Hepatocyte (in vitro differentiated cells): ENCODE measurements around the gene TCAF1. TPM values are rescaled to one million over a fixed set of nuclear protein-coding genes. Genes with fewer than 3 reads are reported as not detected.
A peak's percentile ranks its signal among the peaks of the same experiment; 100 is the strongest.

ENCODE experiments used
- DNase-seq: peaks from one replicate; pipeline ENCODE4 v3.0.0-alpha.2; 2016; ENCODE audit warnings: low spot score
- H2AFZ ChIP-seq: fragments of 200-600 bp; sonication (generic); 2 replicates; pipeline ENCODE4 v1.6.0; 2016; ENCODE audit warnings: antibody characterized with exemption, mild to moderate bottlenecking
- H3K27ac ChIP-seq: fragments of 200-600 bp; sonication (generic); 2 replicates; pipeline ENCODE4 v1.5.1; 2016; ENCODE audit warnings: mild to moderate bottlenecking
- H3K27me3 ChIP-seq: fragments of 200-600 bp; sonication (generic); 2 replicates; pipeline ENCODE4 v1.6.1; 2016
- H3K36me3 ChIP-seq: fragments of 200-600 bp; sonication (generic); replicated peaks from 2 replicates; pipeline ENCODE4 v1.5.1; 2016; ENCODE audit warnings: low read depth; ENCODE audit not compliant: insufficient read depth
- H3K4me1 ChIP-seq: fragments of 200-600 bp; sonication (generic); 2 replicates; pipeline ENCODE4 v1.5.1; 2016; ENCODE audit warnings: mild to moderate bottlenecking, moderate library complexity; ENCODE audit not compliant: insufficient read depth
- H3K4me2 ChIP-seq: fragments of 200-600 bp; sonication (generic); 2 replicates; pipeline ENCODE4 v1.6.0; 2016
- H3K4me3 ChIP-seq: fragments of 200-600 bp; sonication (generic); 2 replicates; pipeline ENCODE4 v1.5.1; 2016; ENCODE audit warnings: mild to moderate bottlenecking
- H3K79me2 ChIP-seq: fragments of 200-600 bp; sonication (generic); 2 replicates; pipeline ENCODE4 v1.6.0; 2017; ENCODE audit warnings: mild to moderate bottlenecking
- H3K9me2 ChIP-seq: fragments of 200-600 bp; sonication (generic); replicated peaks from 2 replicates; pipeline ENCODE4 v1.6.0; 2017; ENCODE audit warnings: mild to moderate bottlenecking; ENCODE audit not compliant: insufficient read depth
- H3K9me3 ChIP-seq: fragments of 200-600 bp; sonication (generic); 2 replicates; pipeline ENCODE4 v1.5.1; 2016; ENCODE audit warnings: low read depth, mild to moderate bottlenecking
- H4K20me1 ChIP-seq: fragments of 200-600 bp; sonication (generic); 2 replicates; pipeline ENCODE4 v1.6.0; 2016; ENCODE audit warnings: mild to moderate bottlenecking; ENCODE audit not compliant: insufficient read depth, poor library complexity, severe bottlenecking
- EZH2 ChIP-seq: fragments of 200-600 bp; sonication (generic); IDR thresholded peaks from 2 replicates; pipeline ENCODE4 v1.6.1; 2016; ENCODE audit warnings: antibody characterized with exemption, mild to moderate bottlenecking, borderline replicate concordance
- EZH2phosphoT487 ChIP-seq: fragments of 200-600 bp; sonication (generic); IDR thresholded peaks from one replicate; pipeline ENCODE4 v1.6.1; 2018; ENCODE audit warnings: antibody characterized with exemption, mild to moderate bottlenecking, low read depth, moderate library complexity; ENCODE audit not compliant: unreplicated experiment, severe bottlenecking
- WGBS: methylation state at CpG from one replicate; pipeline ENCODE4 v1.1.6; 2016; ENCODE audit warnings: low lambda C conversion rate; ENCODE audit errors: missing lambda C conversion rate; 5-methylcytosine and 5-hydroxymethylcytosine counted together
- polyA plus RNA-seq: library from polyadenylated mRNA; unstranded; fragments of >200 nt; fragmentation: Nextera tagmentation; extraction: Ambion mirVana; gene quantifications from 2 replicates; pipeline ENCODE4 v1.2.1, GENCODE V29; 2016
- total RNA-seq: library from RNA; depleted of rRNA; stranded (reverse); fragments of >200 nt; gene quantifications from 2 replicates; pipeline ENCODE4 v1.2.3, GENCODE V29; 2014
- TF ChIP-seq, protein P1 (sequence below): fragments of 200-600 bp; sonication (generic); IDR thresholded peaks from 2 replicates; pipeline ENCODE4 v1.5.1; 2016; ENCODE audit warnings: antibody characterized with exemption, mild to moderate bottlenecking; ENCODE audit not compliant: poor library complexity

Gene TCAF1
- total and polyA plus RNA-seq, 2 experiments from 2014 or later = 59.6 to 121 TPM

DNA sequence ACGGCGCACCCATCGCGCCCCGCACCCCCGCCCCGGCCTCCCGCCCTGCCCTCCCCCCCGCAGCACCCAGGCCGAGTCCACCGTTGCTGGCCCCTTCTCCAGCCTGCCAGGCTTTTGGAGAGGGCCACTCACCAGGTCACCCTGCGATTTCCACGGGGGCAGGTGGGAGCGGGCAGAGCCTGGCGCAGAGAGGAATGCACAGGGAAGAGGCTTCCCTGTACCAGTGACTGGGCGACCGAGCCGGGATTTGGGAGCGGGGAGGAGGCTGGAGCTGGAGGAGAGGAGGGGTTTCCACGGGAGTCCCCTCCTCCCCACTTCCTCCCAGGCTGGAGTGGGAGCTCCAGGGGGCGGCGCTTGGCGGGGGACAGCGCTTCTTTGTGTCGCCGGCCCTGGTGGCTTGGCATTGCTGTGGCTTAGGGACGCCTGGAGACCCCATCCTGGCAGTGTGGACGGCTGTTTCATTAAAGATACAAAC lies 19.3 kb downstream of the TCAF1 start:
- H4K20me1 ChIP-seq = peaks cover 38% of the 10 kb centered on the region
- peaks cover 20% of the 10 kb centered on the region for H3K4me1 ChIP-seq
- no peaks in the 10 kb centered on the region for H3K27me3 ChIP-seq
- 0% methylated on average over 16 of the region's 28 CpGs for WGBS
- no peak for TF ChIP-seq EZH2
- TF ChIP-seq, protein P1, sequence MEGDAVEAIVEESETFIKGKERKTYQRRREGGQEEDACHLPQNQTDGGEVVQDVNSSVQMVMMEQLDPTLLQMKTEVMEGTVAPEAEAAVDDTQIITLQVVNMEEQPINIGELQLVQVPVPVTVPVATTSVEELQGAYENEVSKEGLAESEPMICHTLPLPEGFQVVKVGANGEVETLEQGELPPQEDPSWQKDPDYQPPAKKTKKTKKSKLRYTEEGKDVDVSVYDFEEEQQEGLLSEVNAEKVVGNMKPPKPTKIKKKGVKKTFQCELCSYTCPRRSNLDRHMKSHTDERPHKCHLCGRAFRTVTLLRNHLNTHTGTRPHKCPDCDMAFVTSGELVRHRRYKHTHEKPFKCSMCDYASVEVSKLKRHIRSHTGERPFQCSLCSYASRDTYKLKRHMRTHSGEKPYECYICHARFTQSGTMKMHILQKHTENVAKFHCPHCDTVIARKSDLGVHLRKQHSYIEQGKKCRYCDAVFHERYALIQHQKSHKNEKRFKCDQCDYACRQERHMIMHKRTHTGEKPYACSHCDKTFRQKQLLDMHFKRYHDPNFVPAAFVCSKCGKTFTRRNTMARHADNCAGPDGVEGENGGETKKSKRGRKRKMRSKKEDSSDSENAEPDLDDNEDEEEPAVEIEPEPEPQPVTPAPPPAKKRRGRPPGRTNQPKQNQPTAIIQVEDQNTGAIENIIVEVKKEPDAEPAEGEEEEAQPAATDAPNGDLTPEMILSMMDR = no peak
- no peak for TF ChIP-seq EZH2phosphoT487
- H3K79me2 ChIP-seq = peaks cover 77% of the 10 kb centered on the region
- H2AFZ ChIP-seq = peak overlapping the region; percentile 49
- no peaks in the 10 kb centered on the region for H3K9me3 ChIP-seq
- peak overlapping the region; percentile 93 for H3K27ac ChIP-seq
- no peaks in the 10 kb centered on the region for H3K9me2 ChIP-seq
- H3K4me3 ChIP-seq = peak overlapping the region; percentile 49
- DNase-seq = peak; percentile 87
- H3K36me3 ChIP-seq = no peaks in the 10 kb centered on the region
- H3K4me2 ChIP-seq = peak overlapping the region; percentile 75

GRCh38 chr7:143882020-143882603 lies 19.9 kb downstream of the TCAF1 start:
- H3K36me3 ChIP-seq = no peaks in the 10 kb centered on the region
- H3K4me3 ChIP-seq = peak overlapping the region; percentile 49
- peaks cover 77% of the 10 kb centered on the region for H3K79me2 ChIP-seq
- no peaks in the 10 kb centered on the region for H3K9me2 ChIP-seq
- H3K27me3 ChIP-seq = no peaks in the 10 kb centered on the region
- TF ChIP-seq, protein P1 = no peak
- TF ChIP-seq EZH2 (no peak), EZH2phosphoT487 (no peak)
- WGBS = 0% methylated on average over 19 of the region's 21 CpGs
- H2AFZ ChIP-seq = peak overlapping the region; percentile 49
- H4K20me1 ChIP-seq = peaks cover 38% of the 10 kb centered on the region
- peak overlapping the region; percentile 75 for H3K4me2 ChIP-seq
- H3K27ac ChIP-seq = peak overlapping the region; percentile 93
- H3K9me3 ChIP-seq = no peaks in the 10 kb centered on the region
- peaks cover 19% of the 10 kb centered on the region for H3K4me1 ChIP-seq
- peak; percentile 86 for DNase-seq

DNA sequence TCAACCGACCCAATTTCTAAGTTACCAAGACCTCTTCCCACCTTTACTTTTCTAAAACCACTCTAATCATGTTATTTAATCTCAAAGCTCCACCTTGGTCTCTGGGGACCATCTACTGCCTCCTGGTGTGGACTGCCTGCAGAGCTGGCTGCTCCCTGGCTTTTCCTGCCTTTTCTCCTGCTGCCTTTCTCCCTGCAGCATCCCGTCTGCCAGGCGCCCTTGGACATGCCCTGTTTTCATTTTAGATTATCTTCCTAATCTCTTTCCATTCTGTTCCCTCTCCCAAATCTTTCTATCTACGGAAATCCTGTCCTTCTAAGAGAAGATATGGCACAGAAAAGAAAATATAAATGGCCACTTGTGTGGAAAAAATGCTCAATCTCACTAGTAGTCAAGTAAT lies 23.1 kb downstream of the TCAF1 start:
- Histone ChIP-seq H3K4me2 (no peak overlapping the region), H3K36me3 (no peaks in the 10 kb centered on the region), H3K27me3 (no peaks in the 10 kb centered on the region), H3K4me1 (peaks cover 12% of the 10 kb centered on the region), H3K9me2 (no peaks in the 10 kb centered on the region), H3K27ac (no peak overlapping the region), H3K9me3 (no peaks in the 10 kb centered on the region), H3K79me2 (peaks cover 73% of the 10 kb centered on the region), H4K20me1 (peaks cover 38% of the 10 kb centered on the region), H2AFZ (no peak overlapping the region), H3K4me3 (no peak overlapping the region)
- 70% methylated on average over 4 of the region's 4 CpGs for WGBS
- no peak for TF ChIP-seq EZH2
- no peak for TF ChIP-seq EZH2phosphoT487
- TF ChIP-seq, protein P1 = no peak
- no peak for DNase-seq
